ENCODE results near the gene BPIFB6. TPM values are rescaled to one million over a fixed set of nuclear protein-coding genes. Genes with fewer than 3 reads are reported as not detected.
"Not testable (repeated sequence)": the region's sequence is repeated elsewhere in the genome, so short reads cannot be mapped to it uniquely, and the experiment has no call there.

Gene BPIFB6
- total RNA-seq, 1 donor from 2014 or later, result not detected

GRCh38 chr20:33027769-33028751 lies 3.4 kb upstream of the BPIFB6 start:
- DNase-seq (ENCODE audit: low spot score in 2 of 2), result no peak
- FAIRE-seq, result no peak

- FAIRE-seq (no peak), DNase-seq (ENCODE audit: low spot score in 2 of 2) (no peak)
These were observed 2.6 kb upstream of the BPIFB6 start for GRCh38 chr20:33028875-33029274.

GRCh38 chr20:33030076-33030475 lies 1.4 kb upstream of the BPIFB6 start:
- no peak for FAIRE-seq
- DNase-seq (ENCODE audit: low spot score in 2 of 2), result no peak

GRCh38 chr20:33030569-33030968 lies 879 bp upstream of the BPIFB6 start:
- DNase-seq (ENCODE audit: low spot score in 2 of 2) (no peak), FAIRE-seq (no peak)

GRCh38 chr20:33032555-33032954 lies 1.1 kb downstream of the BPIFB6 start:
- no peak for FAIRE-seq
- DNase-seq (ENCODE audit: low spot score in 2 of 2), result no peak

- DNase-seq (ENCODE audit: low spot score in 2 of 2) (no peak), FAIRE-seq (no peak)
These were observed 1.9 kb downstream of the BPIFB6 start for GRCh38 chr20:33033381-33033780.

GRCh38 chr20:33034115-33034514 lies 2.7 kb downstream of the BPIFB6 start:
- FAIRE-seq, result no peak
- DNase-seq (ENCODE audit: low spot score in 2 of 2), result no peak

- no peak for DNase-seq (ENCODE audit: low spot score in 2 of 2)
- no peak for FAIRE-seq
These were observed 3.5 kb downstream of the BPIFB6 start for GRCh38 chr20:33034901-33035492.

GRCh38 chr20:33037456-33037855 lies 6.0 kb downstream of the BPIFB6 start:
- FAIRE-seq, result no peak
- DNase-seq (ENCODE audit: low spot score in 2 of 2), result no peak

- FAIRE-seq (no peak), DNase-seq (ENCODE audit: low spot score in 2 of 2) (no peak)
These were observed 6.8 kb downstream of the BPIFB6 start for GRCh38 chr20:33038243-33038642.

GRCh38 chr20:33042430-33042829 lies 11.0 kb downstream of the BPIFB6 start:
- DNase-seq (ENCODE audit: low spot score in 2 of 2) (no peak), FAIRE-seq (no peak)

GRCh38 chr20:33042983-33043730 lies 11.7 kb downstream of the BPIFB6 start:
- FAIRE-seq, result no peak
- DNase-seq (ENCODE audit: low spot score in 2 of 2), result no peak

- no peak for FAIRE-seq
- no peak for DNase-seq (ENCODE audit: low spot score in 2 of 2)
These were observed 12.3 kb downstream of the BPIFB6 start for GRCh38 chr20:33043731-33044181.

GRCh38 chr20:33045129-33045721 lies 13.8 kb downstream of the BPIFB6 start:
- not testable (repeated sequence) for FAIRE-seq; DNase-seq (ENCODE audit: low spot score in 2 of 2)

GRCh38 chr20:33046412-33046811 lies 15.0 kb downstream of the BPIFB6 start:
- DNase-seq (ENCODE audit: low spot score in 2 of 2) (no peak), FAIRE-seq (no peak)

GRCh38 chr20:33051333-33051732 lies 19.9 kb downstream of the BPIFB6 start:
- FAIRE-seq (no peak), DNase-seq (ENCODE audit: low spot score in 2 of 2) (no peak)

GRCh38 chr20:33053291-33054106 lies 22.1 kb downstream of the BPIFB6 start, which contains the start of gene BPIFB3:
BPIFB3 (plus strand) TSS chr20:33053903; CDS start chr20:33055436, 1,533 bp downstream.
- no peak for FAIRE-seq
- no peak for DNase-seq (ENCODE audit: low spot score in 2 of 2)

GRCh38 chr20:33054381-33054780 lies 22.9 kb downstream of the BPIFB6 start:
- FAIRE-seq (no peak), DNase-seq (ENCODE audit: low spot score in 2 of 2) (no peak)

GRCh38 chr20:33054791-33055190 lies 23.3 kb downstream of the BPIFB6 start:
- no peak for DNase-seq (ENCODE audit: low spot score in 2 of 2)
- FAIRE-seq, result no peak

GRCh38 chr20:33059136-33059535 lies 27.7 kb downstream of the BPIFB6 start:
- DNase-seq (ENCODE audit: low spot score in 2 of 2) (no peak), FAIRE-seq (no peak)

Measured in frontal cortex (tissue), 4 donors.